Stimulated activated CD8-positive, alpha-beta memory T cell treated with anti-CD3 and anti-CD28 coated beads, Interleukin-7, amount 100 ng/mL, for 1 hour (primary cell): ENCODE results near the gene PLS3.

Source experiments
- DNase-seq, 2 donors: peaks; one replicate each; pipeline ENCODE4 v3.0.0-alpha.2; 2020; ENCODE audit warnings: low read depth in 2 of 2

The PLS3 gene

GRCh38 chrX:115565888-115566287 is 4.9 kb downstream of the PLS3 start:
- DNase-seq = no peak

DNA sequence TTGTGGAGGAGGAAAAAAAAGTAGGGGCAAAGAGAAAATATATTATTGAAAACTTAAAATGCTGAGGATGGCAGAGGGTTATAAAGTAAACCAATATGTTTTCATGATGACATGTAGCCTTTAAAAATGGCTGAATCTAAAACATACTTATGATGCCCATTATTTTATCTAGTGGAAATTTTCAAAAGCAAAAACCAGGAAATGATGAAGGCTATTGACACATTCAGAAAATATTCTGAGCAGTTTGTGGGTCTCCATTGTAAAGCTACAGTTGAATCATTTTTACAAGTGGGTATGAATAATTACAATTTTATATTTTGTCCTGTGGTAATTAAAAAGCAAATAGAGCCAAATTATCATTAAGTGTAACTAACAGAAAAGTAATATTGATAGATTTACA is 10.7 kb downstream of the PLS3 start:
- DNase-seq = no peak

GRCh38 chrX:115573185-115573584 is 12.2 kb downstream of the PLS3 start:
- no peak for DNase-seq

DNA sequence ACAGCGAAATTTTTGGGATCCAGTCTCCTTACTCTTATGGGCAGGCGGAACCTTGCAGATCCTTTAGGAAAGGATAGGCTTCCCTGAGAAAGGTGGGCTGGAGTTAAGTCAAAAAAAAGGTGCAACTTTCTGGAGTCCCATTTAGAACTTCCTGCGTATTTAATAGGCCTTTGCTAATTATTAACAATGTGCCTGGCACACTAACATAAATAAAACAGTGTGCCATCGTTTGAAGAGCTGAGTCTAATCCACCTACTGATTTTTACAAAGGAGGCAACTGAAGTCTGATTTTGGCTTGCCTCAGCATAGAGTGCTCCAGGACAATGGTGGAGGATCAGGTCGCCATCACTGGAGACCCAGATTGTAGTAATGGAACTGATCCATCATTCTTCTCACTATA is 15.7 kb downstream of the PLS3 start:
- DNase-seq = no peak

- DNase-seq = no peak
Observed at GRCh38 chrX:115579327-115579726, 18.4 kb downstream of the PLS3 start.

DNA sequence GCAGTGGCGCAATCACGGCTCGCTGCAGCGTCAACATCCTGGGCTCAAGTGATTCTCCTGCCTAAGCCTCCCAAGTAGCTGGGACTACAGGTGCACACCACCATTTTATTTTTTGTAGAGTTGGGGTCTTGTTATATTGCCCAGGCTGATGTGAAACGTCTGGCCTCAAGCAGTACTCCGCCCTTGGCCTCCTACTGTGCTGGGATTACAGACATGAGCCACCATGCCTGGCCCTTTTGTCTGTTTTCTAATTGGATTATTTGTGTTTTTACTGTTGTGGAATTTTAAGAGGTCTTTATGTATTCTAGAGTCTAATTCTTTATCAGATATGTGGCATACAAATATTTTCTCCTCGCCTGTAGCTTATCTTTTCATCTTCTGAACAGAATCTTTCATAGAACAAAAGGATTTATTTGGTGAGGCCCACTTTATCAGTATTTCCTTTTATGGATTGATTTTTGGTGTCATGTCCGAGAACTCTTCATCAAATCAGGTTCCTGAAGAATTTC is 18.9 kb downstream of the PLS3 start:
- no peak for DNase-seq

GRCh38 chrX:115581759-115582615 is 21.0 kb downstream of the PLS3 start:
- no peak for DNase-seq

- DNase-seq = no peak
Observed at GRCh38 chrX:115582616-115583495, 21.9 kb downstream of the PLS3 start.

- no peak for DNase-seq
Observed at GRCh38 chrX:115583496-115584004, 22.6 kb downstream of the PLS3 start.

DNA sequence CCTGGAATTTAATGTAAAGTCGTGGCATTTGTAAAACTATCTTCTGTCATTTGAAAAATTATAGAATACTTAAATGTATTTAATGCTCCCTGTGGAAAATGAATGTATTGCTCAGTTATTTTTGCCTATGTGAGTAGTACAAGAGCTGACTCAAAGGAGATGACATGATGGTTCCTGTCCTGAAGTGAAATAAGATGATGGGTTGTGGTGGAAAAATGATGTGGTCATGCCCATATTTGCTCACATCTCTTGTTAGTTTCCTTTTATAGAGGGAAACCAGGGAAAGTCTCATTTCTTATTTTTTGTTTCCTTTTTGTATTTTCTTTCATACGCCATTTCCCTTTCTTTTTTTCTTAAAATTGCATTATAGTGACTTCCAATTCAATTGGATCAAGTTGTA is 23.7 kb downstream of the PLS3 start:
- DNase-seq = no peak

GRCh38 chrX:115588179-115588578 is 27.2 kb downstream of the PLS3 start:
- no peak for DNase-seq

DNA sequence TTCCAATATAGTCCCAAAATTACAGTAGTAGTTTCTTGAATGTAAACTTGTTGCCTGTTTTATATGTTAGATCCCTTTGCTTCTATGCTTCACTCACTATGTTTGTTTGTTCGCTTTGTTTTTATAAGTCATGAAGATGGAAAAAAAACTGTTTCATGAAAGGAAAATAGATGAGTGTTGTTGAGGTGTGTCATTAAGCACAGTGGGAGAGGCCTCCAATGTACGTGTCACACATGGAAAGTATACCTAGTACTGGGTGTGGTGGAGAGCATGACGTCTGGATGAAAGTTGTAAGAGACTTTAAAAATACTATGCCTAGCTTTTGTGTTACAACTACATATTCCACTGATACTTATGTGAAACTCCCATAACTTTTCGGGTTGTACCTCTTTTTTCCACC is 28.4 kb downstream of the PLS3 start:
- no peak for DNase-seq

- no peak for DNase-seq
Observed at GRCh38 chrX:115591420-115591819, 30.4 kb downstream of the PLS3 start.

DNA sequence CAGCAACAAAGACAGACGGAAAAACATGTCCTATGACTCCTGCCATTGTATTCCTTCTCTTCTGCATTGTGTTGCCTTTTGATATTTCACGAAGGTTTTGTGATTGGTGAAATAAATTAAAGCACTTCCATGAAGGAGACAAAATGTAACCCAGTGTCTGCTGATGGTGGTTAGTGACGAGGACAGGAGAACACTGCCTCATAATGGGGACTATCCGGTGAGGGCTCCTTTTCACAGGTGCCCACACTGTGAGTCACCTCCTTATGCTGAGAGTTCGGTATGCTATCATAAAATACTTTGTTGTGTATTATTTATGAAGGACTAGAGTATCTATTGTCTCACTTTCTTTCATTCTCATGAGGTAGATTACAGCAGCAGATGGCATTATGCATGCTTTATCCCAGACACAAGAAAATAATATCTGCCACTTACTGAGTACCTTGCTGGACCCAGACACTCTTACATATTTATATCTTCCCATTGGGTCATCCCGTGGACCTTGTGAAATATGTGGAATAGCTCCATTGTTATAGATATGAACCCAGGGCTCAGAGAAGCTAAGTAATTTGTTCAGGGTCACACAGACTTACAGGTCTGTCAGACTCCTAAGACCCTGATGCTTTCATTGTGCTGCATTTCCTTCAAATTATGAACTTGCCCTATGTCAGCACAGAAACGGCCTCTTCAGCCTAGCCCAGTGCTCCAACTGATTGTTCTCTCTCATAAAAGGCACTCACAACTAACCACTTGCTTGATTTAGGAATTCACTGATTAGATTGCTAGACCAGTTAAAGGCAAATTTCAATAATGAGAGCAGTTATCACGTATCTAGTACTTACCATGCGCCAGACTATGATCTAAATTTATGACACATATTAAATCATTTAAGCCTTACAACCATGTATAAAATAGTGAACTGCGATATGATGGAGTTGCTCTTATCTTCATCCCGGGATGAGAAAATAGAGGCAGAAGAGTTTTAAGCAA is 31.2 kb downstream of the PLS3 start:
- DNase-seq = no peak

DNA sequence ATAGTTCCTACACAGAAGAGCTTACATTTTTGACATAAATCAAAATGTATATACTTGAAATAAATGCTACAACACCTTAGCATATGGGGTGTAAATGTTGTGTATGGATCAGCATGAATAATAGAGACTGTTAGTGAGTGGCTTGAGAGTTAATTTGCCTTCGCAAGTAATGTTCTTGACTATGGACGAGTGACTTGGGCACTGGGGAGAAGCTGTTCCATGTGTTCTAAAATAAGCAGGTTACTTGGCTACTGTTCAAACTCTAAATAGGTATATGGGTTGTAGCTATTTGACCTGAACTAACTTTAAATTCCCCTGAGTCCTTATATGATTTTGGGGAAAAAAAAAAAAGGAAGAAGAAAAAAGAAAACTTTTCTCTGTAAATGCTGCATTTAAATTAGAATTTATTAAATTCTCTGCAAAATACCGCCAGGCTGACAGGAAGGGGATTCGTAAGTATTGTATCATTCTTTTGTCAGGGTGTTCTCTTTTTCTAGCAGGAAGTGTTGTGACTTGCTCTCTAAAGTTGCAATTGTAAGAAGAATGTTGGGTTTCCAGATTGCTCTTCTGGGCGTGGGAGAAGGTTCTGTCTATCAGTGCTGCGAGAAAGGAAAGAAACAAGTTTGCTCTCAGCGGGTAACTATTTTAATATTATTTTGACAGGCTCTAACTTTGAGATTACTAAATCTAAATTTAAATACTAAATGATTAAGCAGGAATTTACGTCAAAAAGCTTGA is 32.2 kb downstream of the PLS3 start:
- DNase-seq = no peak

- no peak for DNase-seq
Observed at GRCh38 chrX:115595049-115595448, 34.1 kb downstream of the PLS3 start.

GRCh38 chrX:115598556-115598955 is 37.6 kb downstream of the PLS3 start:
- no peak for DNase-seq

DNA sequence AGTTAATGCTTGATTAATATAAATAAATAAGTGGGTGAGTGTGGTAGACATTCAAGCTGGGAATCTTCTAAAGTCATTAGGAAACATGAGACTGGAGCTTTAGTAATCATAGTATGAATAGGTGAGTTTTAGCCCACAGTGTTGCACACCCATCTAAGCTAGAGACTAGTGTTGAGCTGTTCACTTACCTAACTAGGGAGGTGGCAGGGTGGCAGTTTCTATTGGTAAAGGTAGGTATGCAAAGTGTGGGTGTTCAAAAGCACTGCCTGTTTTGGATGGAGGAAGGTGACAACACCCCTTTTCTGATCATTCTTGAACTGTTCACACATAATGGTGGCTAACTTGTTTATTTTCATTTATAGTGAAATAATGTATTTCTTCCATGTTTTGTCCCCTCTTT is 41.3 kb downstream of the PLS3 start:
- no peak for DNase-seq

- no peak for DNase-seq
Observed at GRCh38 chrX:115602729-115603389, 41.9 kb downstream of the PLS3 start.

GRCh38 chrX:115603534-115604074 is 42.6 kb downstream of the PLS3 start:
- no peak for DNase-seq
